Measurements from ENCODE around the gene RNU6-1.

Gene RNU6-1

GRCh38 chr15:67801142-67801541 lies 38.7 kb downstream of the RNU6-1 start:
- no peak for DNase-seq (ENCODE audit: low read depth in 3 of 3)

GRCh38 chr15:67799801-67800205 lies 40.0 kb downstream of the RNU6-1 start:
- DNase-seq (ENCODE audit: low read depth in 3 of 3): no peak

GRCh38 chr15:67796196-67797127 lies 43.4 kb downstream of the RNU6-1 start:
- DNase-seq (ENCODE audit: low read depth in 3 of 3): no peak

DNA sequence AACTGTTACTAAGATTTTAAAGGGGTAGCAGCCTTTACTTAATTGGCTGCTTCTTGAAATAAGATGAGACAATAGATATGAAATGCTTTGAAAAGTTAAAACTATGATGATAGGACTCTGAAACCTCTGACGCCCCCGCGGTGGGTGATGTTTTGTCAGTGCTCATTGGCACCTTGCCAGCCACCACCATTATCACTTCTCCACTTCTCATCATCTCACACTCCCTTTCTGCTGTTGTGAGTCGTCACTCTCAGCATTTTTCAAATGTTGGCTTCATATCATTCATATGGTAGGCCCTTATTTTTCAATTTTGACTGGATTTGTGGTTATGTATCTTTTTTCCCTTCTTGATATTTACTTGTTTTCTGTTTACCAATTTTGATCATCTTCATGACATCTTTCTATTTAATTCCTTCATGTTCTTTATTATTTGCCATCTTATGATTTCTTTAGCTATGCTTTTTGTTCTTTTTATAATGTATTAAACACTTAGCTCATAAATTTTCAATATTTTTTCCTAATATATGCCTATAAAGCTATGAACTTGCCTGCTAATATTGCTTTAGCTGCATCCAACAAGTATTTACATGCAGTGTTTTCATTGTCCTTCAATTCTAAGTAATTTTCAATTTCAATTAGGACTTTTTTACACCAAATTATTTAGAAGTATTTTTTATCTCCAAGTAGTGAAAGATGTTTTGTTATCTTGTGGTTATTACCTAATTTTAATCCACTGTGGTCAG lies 44.8 kb downstream of the RNU6-1 start:
- DNase-seq (ENCODE audit: low read depth in 3 of 3): peak in 1 of 3 experiments; percentile 43

DNA sequence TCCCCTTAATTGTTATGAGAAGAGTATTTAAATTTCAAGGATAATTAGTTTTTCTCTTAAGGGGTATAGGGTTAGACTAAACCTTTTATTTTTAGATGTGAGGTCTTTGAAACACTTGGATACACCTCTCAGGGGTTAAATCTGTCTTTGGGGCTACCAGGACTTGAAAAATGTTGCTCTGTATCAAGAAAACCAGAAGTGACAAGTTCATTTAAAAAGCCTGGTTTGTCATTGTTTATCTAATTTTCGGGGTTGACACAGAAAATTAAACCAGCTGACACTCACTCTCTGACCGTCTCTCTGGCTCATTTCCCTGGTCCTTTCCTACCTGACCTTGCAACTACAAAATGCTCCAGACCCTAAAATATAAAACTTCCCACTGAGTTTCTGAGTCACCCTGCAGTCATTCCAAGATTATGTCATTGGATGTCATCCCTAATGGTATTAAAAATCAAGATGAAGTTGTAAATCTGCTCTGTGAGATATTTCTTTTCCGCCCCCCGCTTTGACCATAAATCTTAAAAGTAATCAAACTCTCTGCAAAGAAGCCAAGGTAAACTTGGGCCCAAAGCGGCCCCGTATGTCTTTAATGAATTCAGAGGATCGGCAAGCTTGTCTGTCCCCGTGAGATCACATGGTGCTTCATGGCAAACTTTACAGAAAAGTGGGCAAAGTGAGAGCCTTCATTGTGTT lies 47.4 kb downstream of the RNU6-1 start:
- no peak for DNase-seq (ENCODE audit: low read depth in 3 of 3)

DNA sequence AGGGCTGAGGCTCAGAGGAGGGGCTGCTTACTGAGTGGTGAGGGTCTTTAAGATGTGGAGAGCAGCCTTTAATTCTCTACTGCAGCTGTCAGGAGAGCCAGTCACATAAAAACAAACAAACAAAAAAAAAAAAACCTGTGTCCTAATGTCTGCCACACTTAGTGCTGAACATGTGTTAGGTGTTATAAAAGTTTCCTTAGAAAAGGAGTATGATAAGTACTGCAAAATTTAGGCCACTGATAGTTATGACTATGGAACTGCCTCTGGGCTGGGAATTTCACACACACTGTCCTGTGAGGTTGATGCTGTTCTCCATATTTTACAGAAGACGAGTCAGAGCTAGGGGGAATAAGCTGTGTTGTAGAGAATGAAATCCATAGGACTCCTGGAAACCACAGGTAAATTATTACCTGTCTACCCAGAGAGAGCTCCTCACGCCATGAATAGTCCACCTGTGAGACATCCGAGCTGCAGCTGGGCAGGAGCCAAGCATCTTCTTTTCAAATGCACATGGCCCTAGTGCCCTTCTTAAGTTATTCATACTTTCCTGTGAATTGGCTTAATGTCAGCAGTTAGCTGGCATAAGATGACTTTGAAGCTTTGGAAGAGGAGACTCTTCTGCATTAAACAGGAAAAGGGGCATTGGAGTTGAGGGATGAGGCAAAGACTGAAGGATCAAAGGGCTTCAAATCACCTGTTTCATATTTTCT lies 49.1 kb downstream of the RNU6-1 start:
- DNase-seq (ENCODE audit: low read depth in 3 of 3): no peak

All from stimulated activated CD4-positive, alpha-beta T cell treated with anti-CD3 and anti-CD28 coated beads, TNF-alpha, amount 100 ng/mL, for 24 hours (primary cell).